ENCODE measurements around the gene GRM7. TPM values are rescaled to one million over a fixed set of nuclear protein-coding genes. Genes with fewer than 3 reads are reported as not detected.

GRM7 gene
- total and polyA plus RNA-seq, 12 donors, result 0.27 to 7.8 (median 3.2) TPM; not detected in 3

- no peak overlapping the region for H3K27ac ChIP-seq
- TF ChIP-seq CTCF (IDR thresholded peaks at IDR 0.05) (no peak), POLR2A (IDR thresholded peaks at IDR 0.05) (no peak)
- no peaks in the 10 kb centered on the region for H3K27me3 ChIP-seq
- no peaks in the 10 kb centered on the region for H3K36me3 ChIP-seq (replicated peaks in 1 of 2)
- H3K9me3 ChIP-seq (replicated peaks in 1 of 3), result no peaks in the 10 kb centered on the region
- H3K4me3 ChIP-seq, result no peak overlapping the region
- 85 to 94% (median 89%) methylated on average over 6 of the region's 6 CpGs for WGBS, 4 donors
- no peak for DNase-seq
- intact Hi-C loops (cut with DNase I), result no loop called here
- H3K4me1 ChIP-seq (replicated peaks in 1 of 2), result no peaks in the 10 kb centered on the region
These were observed 533.2 kb downstream of the GRM7 start for GRCh38 chr3:7393944-7394605.

- no peak for DNase-seq
- Histone ChIP-seq H3K27me3 (no peaks in the 10 kb centered on the region), H3K4me1 (replicated peaks in 1 of 2) (no peaks in the 10 kb centered on the region), H3K9me3 (replicated peaks in 1 of 3) (no peaks in the 10 kb centered on the region), H3K27ac (no peak overlapping the region), H3K4me3 (no peak overlapping the region), H3K36me3 (replicated peaks in 1 of 2) (no peaks in the 10 kb centered on the region)
- 84 to 93% (median 89%) methylated on average over 2 of the region's 2 CpGs for WGBS, 4 donors
- intact Hi-C loops (cut with DNase I), result no loop called here
- TF ChIP-seq CTCF (IDR thresholded peaks at IDR 0.05), result no peak
- no peak for TF ChIP-seq POLR2A (IDR thresholded peaks at IDR 0.05)
These were observed 535.6 kb downstream of the GRM7 start for GRCh38 chr3:7396534-7396933.

- Histone ChIP-seq H3K4me3 (no peak overlapping the region), H3K27me3 (no peaks in the 10 kb centered on the region), H3K27ac (no peak overlapping the region), H3K9me3 (replicated peaks in 1 of 3) (no peaks in the 10 kb centered on the region), H3K36me3 (replicated peaks in 1 of 2) (no peaks in the 10 kb centered on the region), H3K4me1 (replicated peaks in 1 of 2) (no peaks in the 10 kb centered on the region)
- DNase-seq, result no peak
- WGBS, 4 donors, result 87 to 90% (median 88%) methylated on average over 2 of the region's 2 CpGs
- intact Hi-C loops (cut with DNase I), result no loop called here
- no peak for TF ChIP-seq POLR2A (IDR thresholded peaks at IDR 0.05)
- TF ChIP-seq CTCF (IDR thresholded peaks at IDR 0.05), result no peak
These were observed 536.2 kb downstream of the GRM7 start for GRCh38 chr3:7397097-7397496.

- DNase-seq, result no peak
- no peaks in the 10 kb centered on the region for H3K4me1 ChIP-seq (replicated peaks in 1 of 2)
- no peaks in the 10 kb centered on the region for H3K9me3 ChIP-seq (replicated peaks in 1 of 3)
- intact Hi-C loops (cut with DNase I), result no loop called here
- no peaks in the 10 kb centered on the region for H3K27me3 ChIP-seq
- no peaks in the 10 kb centered on the region for H3K36me3 ChIP-seq (replicated peaks in 1 of 2)
- WGBS, 4 donors, result 76 to 89% (median 84%) methylated on average over 2 of the region's 2 CpGs
- no peak for TF ChIP-seq CTCF (IDR thresholded peaks at IDR 0.05)
- TF ChIP-seq POLR2A (IDR thresholded peaks at IDR 0.05), result no peak
- no peak overlapping the region for H3K27ac ChIP-seq
- no peak overlapping the region for H3K4me3 ChIP-seq
These were observed 539.4 kb downstream of the GRM7 start for GRCh38 chr3:7400360-7400759.

Data from adrenal gland (tissue), 12 donors.